Stimulated activated CD8-positive, alpha-beta memory T cell treated with anti-CD3 and anti-CD28 coated beads, Interleukin-15, amount 100 ng/mL, for 48 hours (primary cell): ENCODE data around the gene TUBGCP2.

Source experiments
- DNase-seq, 2 donors: peaks; one replicate each; pipeline ENCODE4 v3.0.0-alpha.2; 2020; ENCODE audit warnings: low read depth in 2 of 2

The TUBGCP2 gene

DNA sequence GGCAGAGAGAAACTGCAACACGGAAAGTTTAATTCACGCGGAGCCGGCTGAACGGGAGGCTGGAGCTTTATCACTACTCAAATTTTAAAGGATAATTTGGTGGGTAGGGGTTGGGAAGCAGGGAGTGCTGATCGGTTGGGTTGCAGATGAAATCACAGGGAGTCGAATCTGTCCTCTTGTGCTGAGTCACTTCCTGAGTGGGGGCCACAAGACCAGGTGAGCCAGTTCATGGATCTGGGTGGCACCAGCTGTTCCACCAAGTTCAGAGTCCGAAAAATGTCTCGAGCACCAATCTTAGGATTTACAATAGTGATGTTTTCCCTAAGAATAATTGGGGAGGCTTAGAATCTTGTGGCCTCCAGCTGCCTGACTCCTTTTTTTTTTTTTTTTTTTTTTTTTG is 34.9 kb upstream of the TUBGCP2 start:
- no peak for DNase-seq

GRCh38 chr10:133342942-133343341 is 34.3 kb upstream of the TUBGCP2 start:
- DNase-seq: no peak

- no peak for DNase-seq
Observed at GRCh38 chr10:133341983-133342382, 33.3 kb upstream of the TUBGCP2 start.

DNA sequence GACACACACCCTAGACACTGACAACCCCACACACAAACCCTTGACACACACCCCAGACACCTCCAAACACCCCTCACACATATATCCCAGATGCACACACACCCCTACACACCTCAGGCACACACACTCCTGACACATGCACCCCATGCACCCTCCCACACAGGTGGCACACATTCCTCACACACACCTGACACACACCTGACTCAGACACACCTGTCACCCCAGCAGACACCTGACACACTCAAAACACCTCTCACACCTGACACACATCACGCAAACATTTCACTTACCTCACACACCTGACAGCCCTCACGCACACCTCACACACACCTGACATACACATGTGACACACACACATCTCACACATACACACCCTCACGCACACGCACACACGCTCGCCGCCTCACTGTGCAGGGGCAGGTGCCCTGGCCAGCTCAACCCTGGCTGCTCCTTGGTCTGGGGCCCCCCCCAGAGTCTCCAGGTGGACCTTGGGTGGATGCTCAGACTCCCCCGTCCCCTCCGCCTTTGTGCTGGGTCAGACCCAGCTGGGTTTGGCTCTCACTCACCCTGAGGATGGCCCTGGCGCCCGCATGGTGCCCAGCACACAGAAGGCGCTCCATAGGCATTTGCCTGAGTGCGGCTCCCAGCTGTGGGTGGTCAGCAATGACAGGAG is 31.2 kb upstream of the TUBGCP2 start:
- no peak for DNase-seq

- DNase-seq: no peak
Observed at GRCh38 chr10:133338080-133339071, 29.7 kb upstream of the TUBGCP2 start.

DNA sequence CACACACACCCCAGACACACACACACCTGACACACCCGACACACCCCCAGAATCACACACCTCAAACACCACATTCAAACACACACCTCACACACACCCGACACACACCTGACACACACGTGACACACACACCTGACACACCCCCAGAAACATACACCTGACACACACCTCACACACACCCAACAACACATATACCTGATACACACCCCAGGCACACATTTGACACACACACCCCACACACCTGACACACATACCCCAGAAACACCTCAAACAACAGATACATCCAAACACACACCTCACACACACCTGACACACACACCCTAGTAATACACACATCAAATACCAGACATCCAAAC is 28.7 kb upstream of the TUBGCP2 start:
- DNase-seq: no peak

DNA sequence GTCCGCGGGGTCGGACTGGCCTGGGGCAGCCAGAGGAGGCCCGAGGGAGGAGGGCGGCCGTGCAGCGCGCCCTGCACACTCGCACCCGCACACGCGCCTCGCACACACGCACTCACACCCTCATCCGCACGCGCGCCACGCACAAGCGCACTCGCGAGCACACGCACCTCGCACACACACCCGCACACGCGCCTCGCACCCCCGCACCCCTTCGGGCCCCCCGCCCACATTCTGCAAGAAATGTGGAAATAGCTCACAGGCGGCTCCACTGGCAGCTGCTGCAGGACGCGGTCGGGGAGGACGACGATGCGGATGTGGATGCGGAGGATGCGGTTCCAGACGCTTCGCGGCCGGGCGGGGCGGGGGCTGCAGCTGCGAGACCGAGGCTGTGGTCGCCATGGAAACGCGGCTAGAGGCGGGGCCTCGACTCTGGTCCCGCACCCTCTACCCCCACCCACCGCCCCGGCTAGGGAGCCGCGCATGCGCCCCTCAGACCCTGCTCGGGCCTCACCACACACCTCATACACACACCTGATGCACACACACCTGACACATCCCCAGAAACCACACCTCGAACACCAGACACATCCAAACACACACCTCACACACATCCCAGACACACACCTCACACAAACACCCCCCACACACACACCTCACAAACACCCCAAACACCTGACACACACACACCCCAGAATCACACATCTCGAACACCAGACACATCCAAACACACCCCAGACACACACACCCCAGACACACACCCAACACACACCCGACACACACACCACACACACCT is 28.1 kb upstream of the TUBGCP2 start, which contains the start of gene CALY:
TSS of gene CALY (minus strand) at position 320 of the 793 bp plus-strand sequence. CDS start 7,907 bp downstream, outside the sequence.
- DNase-seq: peak in 1 of 2 donors; percentile 39

- no peak for DNase-seq
Observed at GRCh38 chr10:133336118-133336576, 27.5 kb upstream of the TUBGCP2 start.

DNA sequence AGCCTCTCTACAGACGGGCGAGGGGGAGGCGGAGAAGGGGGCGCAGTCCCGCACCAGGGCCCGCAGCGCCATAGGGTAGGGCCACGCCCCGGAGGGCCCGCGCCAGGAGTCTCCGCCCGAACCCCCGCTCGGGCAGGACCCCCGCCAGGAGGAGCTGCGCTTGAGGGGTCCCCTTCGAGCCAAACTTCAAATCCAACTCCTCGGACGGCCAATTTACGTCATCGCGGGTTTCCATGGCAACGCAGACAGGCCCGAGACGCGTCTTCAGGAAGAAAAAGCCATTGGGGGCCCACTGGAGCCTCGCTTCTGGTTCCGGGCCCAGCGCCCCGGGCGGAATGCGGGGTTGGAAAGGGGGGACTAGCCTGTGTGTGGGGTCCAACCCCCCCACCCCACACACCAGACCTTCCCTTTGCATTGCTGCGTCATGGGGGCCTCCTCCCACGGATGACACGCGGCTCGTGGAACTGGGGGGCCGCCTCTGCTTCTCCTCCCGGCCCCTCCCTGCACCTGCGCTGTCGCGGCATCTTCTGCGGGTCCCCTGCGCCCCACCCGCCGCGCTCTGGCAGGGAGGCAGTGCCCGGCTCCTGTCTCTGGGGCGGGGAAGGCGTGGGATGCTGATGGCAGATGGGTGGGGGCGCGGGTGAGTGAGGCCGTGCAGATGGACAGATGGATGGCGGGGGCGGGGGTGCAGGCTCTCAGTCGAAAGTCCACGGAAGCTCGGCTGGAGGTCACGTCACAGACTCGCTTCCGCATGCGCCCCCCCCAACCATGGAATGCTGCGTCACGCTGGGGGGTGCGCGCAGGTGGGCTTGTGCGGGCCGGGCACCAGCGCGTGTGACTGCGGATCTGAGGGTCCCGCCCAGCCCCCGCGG is 26.8 kb upstream of the TUBGCP2 start:
- peak; percentile 52 to 57 for DNase-seq

- DNase-seq: no peak
Observed at GRCh38 chr10:133334503-133335245, 26.0 kb upstream of the TUBGCP2 start.

- no peak for DNase-seq
Observed at GRCh38 chr10:133332936-133333699, 24.4 kb upstream of the TUBGCP2 start.

- DNase-seq: peak; percentile 72 to 73
Observed at GRCh38 chr10:133329491-133330202, 21.0 kb upstream of the TUBGCP2 start.

DNA sequence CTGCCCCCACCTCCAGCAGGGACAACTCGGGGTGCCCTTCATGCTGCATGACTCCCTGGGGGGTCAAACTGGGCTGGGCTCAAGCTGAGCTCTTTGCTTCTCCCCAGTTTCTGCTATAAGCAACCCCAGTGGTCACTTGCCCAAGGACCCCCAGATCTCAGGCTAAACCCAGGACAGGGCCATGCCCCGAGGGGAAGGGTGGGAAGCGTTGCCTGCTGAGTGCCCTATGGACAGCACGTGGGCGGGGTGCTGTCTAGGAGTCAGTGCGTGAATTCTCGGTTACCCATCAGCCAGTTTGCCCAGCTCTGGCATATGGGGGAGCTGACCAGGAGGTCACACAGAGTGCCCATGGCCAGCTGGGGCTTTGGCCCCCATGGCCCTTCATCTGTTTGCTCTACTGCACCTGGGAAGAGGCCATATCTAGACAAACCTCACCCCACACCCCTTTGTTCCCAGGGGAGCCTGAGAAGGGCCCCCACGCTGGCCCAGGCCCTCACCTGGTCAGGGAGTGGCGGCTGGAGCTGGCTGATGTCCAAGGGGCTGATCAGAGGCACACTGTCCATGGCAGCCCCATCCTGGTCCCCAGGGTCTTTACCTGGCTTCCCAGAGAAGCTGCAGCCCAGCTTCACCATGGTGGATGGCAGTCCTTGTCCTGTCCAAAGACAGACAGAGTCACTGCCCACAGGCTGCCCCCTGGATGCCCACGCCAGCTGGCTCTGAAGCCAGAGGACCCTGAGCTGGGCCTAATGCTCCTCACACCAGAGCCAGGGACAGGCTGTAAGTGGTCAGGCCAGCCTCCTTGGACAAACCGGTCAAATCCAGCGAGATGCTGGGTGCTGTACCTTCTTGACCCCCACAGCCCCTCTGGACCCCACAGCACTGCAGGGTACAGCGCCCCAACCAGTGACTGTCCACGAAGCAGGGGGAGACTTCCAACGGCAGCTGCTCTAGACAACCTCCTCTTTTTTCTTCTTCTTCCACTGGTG is 20.0 kb upstream of the TUBGCP2 start:
- DNase-seq: no peak

GRCh38 chr10:133327651-133328357 is 19.1 kb upstream of the TUBGCP2 start:
- no peak for DNase-seq

GRCh38 chr10:133326745-133327650 is 18.3 kb upstream of the TUBGCP2 start:
- DNase-seq: no peak

DNA sequence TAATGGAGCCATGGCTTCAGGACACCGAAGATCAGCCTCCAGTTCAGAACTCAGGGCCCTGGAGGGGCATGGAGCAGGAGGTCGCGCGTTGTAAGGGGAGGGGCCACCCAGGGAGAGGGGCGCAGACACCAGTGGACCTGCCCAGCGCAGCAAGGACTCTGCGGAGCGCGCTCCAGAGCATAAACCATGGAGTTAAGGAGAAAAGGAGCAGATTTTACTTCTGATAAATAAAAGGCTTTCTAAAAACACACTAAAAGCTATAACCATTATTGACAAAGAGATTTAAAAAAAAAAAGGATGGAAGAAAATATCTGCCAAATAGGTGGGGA is 17.5 kb upstream of the TUBGCP2 start:
- DNase-seq: no peak
